Measurements from ENCODE around the gene PRR14. TPM values are rescaled to one million over a fixed set of nuclear protein-coding genes. Genes with fewer than 3 reads are reported as not detected.
A peak's percentile ranks its signal among the peaks of the same experiment; 100 is the strongest.

Gene PRR14
- total and polyA plus RNA-seq, 2 experiments from 2014 or later: 5.6 to 18.0 TPM

- H3K9ac ChIP-seq: peak overlapping the region; percentile 27; the same call in 1 of the 2 replicates
- peaks cover 23% of the 10 kb centered on the region for H3F3A ChIP-seq (ENCODE audit: insufficient read depth)
- peaks cover 17% of the 10 kb centered on the region for H3K4me1 ChIP-seq (ENCODE audit: insufficient read depth)
- no peak overlapping the region for H3K4me3 ChIP-seq
- H3K79me2 ChIP-seq (ENCODE audit: insufficient read depth): peaks cover 19% of the 10 kb centered on the region
- H3K9me2 ChIP-seq (ENCODE audit: insufficient read depth): no peaks in the 10 kb centered on the region
- WGBS, 2 experiments (ENCODE audit: low coverage in 1 of 2, low lambda C conversion rate in 2 of 2, missing lambda C conversion rate in 2 of 2): 92 to 94% methylated on average over 46 to 49 of the region's 49 CpGs
- H3K4me2 ChIP-seq (ENCODE audit: unreplicated experiment): no peak overlapping the region
- H2AFZ ChIP-seq: no peak overlapping the region
- TF ChIP-seq EZH2phosphoT487 (IDR thresholded peaks at IDR 0.05; ENCODE audit: insufficient read depth, low read depth) (no peak), EZH2 (IDR thresholded peaks at IDR 0.05; ENCODE audit: insufficient read depth, poor library complexity, severe bottlenecking) (no peak)
- in situ Hi-C loops (cut with MboI): loop anchor here (25.0 kb wide), 1 partner anchor 467 kb away; no protein-coding TSS in a partner anchor
- 0 out of 2 replicates have a peak, but pooled peaks cover 10% of the 10 kb centered on the region for H3K36me3 ChIP-seq (ENCODE audit: low read depth)
- no peaks in the 10 kb centered on the region for H3K9me3 ChIP-seq (ENCODE audit: low read depth)
- peak overlapping the region; percentile 61; the same call in 1 of the 2 replicates for H3K27ac ChIP-seq
- no peaks in the 10 kb centered on the region for H4K20me1 ChIP-seq (ENCODE audit: insufficient read depth)
- no peaks in the 10 kb centered on the region for H3K27me3 ChIP-seq (replicated peaks; ENCODE audit: insufficient read depth)
- no peak for DNase-seq
Observed at GRCh38 chr16:30604316-30604947, 46.3 kb upstream of the PRR14 start.

- WGBS, 2 experiments (ENCODE audit: low coverage in 1 of 2, low lambda C conversion rate in 2 of 2, missing lambda C conversion rate in 2 of 2): 97 to 99% methylated on average over 13 to 15 of the region's 15 CpGs
- Histone ChIP-seq H3F3A (ENCODE audit: insufficient read depth) (peaks cover 23% of the 10 kb centered on the region), H3K4me2 (ENCODE audit: unreplicated experiment) (no peak overlapping the region), H3K27ac (no peak overlapping the region), H3K36me3 (ENCODE audit: low read depth) (0 out of 2 replicates have a peak, but pooled peaks cover 10% of the 10 kb centered on the region), H3K9ac (no peak overlapping the region), H3K79me2 (ENCODE audit: insufficient read depth) (peaks cover 19% of the 10 kb centered on the region), H3K4me3 (no peak overlapping the region), H3K27me3 (replicated peaks; ENCODE audit: insufficient read depth) (no peaks in the 10 kb centered on the region), H3K9me3 (ENCODE audit: low read depth) (no peaks in the 10 kb centered on the region), H4K20me1 (ENCODE audit: insufficient read depth) (no peaks in the 10 kb centered on the region), H2AFZ (no peak overlapping the region), H3K9me2 (ENCODE audit: insufficient read depth) (no peaks in the 10 kb centered on the region), H3K4me1 (ENCODE audit: insufficient read depth) (peaks cover 17% of the 10 kb centered on the region)
- DNase-seq: no peak
- TF ChIP-seq EZH2 (IDR thresholded peaks at IDR 0.05; ENCODE audit: insufficient read depth, poor library complexity, severe bottlenecking) (no peak), EZH2phosphoT487 (IDR thresholded peaks at IDR 0.05; ENCODE audit: insufficient read depth, low read depth) (no peak)
- in situ Hi-C loops (cut with MboI): loop anchor here (25.0 kb wide), 1 partner anchor 468 kb away; no protein-coding TSS in a partner anchor
Observed at GRCh38 chr16:30605158-30605557, 45.6 kb upstream of the PRR14 start.

- H2AFZ ChIP-seq: no peak overlapping the region
- no peak overlapping the region for H3K4me2 ChIP-seq (ENCODE audit: unreplicated experiment)
- H3K4me1 ChIP-seq (ENCODE audit: insufficient read depth): peaks cover 17% of the 10 kb centered on the region
- H4K20me1 ChIP-seq (ENCODE audit: insufficient read depth): no peaks in the 10 kb centered on the region
- no peaks in the 10 kb centered on the region for H3K9me2 ChIP-seq (ENCODE audit: insufficient read depth)
- H3K4me3 ChIP-seq: no peak overlapping the region
- peaks cover 23% of the 10 kb centered on the region for H3F3A ChIP-seq (ENCODE audit: insufficient read depth)
- 0 out of 2 replicates have a peak, but pooled peaks cover 10% of the 10 kb centered on the region for H3K36me3 ChIP-seq (ENCODE audit: low read depth)
- H3K27ac ChIP-seq: no peak overlapping the region
- H3K27me3 ChIP-seq (replicated peaks; ENCODE audit: insufficient read depth): no peaks in the 10 kb centered on the region
- DNase-seq: no peak
- no peak overlapping the region for H3K9ac ChIP-seq
- peaks cover 19% of the 10 kb centered on the region for H3K79me2 ChIP-seq (ENCODE audit: insufficient read depth)
- in situ Hi-C loops (cut with MboI): loop anchor here (25.0 kb wide), 1 partner anchor 469 kb away; no protein-coding TSS in a partner anchor
- TF ChIP-seq EZH2phosphoT487 (IDR thresholded peaks at IDR 0.05; ENCODE audit: insufficient read depth, low read depth) (no peak), EZH2 (IDR thresholded peaks at IDR 0.05; ENCODE audit: insufficient read depth, poor library complexity, severe bottlenecking) (no peak)
- H3K9me3 ChIP-seq (ENCODE audit: low read depth): no peaks in the 10 kb centered on the region
- 98 to 100% methylated on average over 3 of the region's 3 CpGs for WGBS, 2 experiments (ENCODE audit: low coverage in 1 of 2, low lambda C conversion rate in 2 of 2, missing lambda C conversion rate in 2 of 2)
Observed at GRCh38 chr16:30606004-30606403, 44.8 kb upstream of the PRR14 start.

- TF ChIP-seq EZH2 (IDR thresholded peaks at IDR 0.05; ENCODE audit: insufficient read depth, poor library complexity, severe bottlenecking) (no peak), EZH2phosphoT487 (IDR thresholded peaks at IDR 0.05; ENCODE audit: insufficient read depth, low read depth) (no peak)
- Histone ChIP-seq H3K9ac (peak overlapping the region; percentile 95), H3K36me3 (ENCODE audit: low read depth) (0 out of 2 replicates have a peak, but pooled peaks cover under 1% of the 10 kb centered on the region), H3K4me2 (ENCODE audit: unreplicated experiment) (peak overlapping the region; percentile 80), H3K4me1 (ENCODE audit: insufficient read depth) (no peaks in the 10 kb centered on the region), H3K4me3 (peak overlapping the region; percentile 83), H3K27ac (peak overlapping the region; percentile 77), H3K9me2 (ENCODE audit: insufficient read depth) (no peaks in the 10 kb centered on the region), H3K9me3 (ENCODE audit: low read depth) (no peaks in the 10 kb centered on the region), H2AFZ (peak overlapping the region; percentile 92), H3F3A (ENCODE audit: insufficient read depth) (no peaks in the 10 kb centered on the region), H3K27me3 (replicated peaks; ENCODE audit: insufficient read depth) (no peaks in the 10 kb centered on the region), H3K79me2 (ENCODE audit: insufficient read depth) (peaks cover 19% of the 10 kb centered on the region), H4K20me1 (ENCODE audit: insufficient read depth) (no peaks in the 10 kb centered on the region)
- in situ Hi-C loops (cut with MboI): loop anchor here (25.0 kb wide), 1 partner anchor 472 kb away; no protein-coding TSS in a partner anchor
- 9% methylated on average over 40 of the region's 40 CpGs for WGBS, 2 experiments (ENCODE audit: low coverage in 1 of 2, low lambda C conversion rate in 2 of 2, missing lambda C conversion rate in 2 of 2)
- peak; percentile 64 for DNase-seq
Observed at GRCh38 chr16:30609002-30609925, 41.5 kb upstream of the PRR14 start.
